Measurements from ENCODE around the gene CCDC39.
A peak's percentile ranks its signal among the peaks of the same experiment; 100 is the strongest.
"Not testable (repeated sequence)": the region's sequence is repeated elsewhere in the genome, so short reads cannot be mapped to it uniquely, and the experiment has no call there.

The CCDC39 gene

GRCh38 chr3:180594631-180595558 is 84.4 kb downstream of the CCDC39 start:
- peak; percentile 13 for TF ChIP-seq CTCF (IDR thresholded peaks at IDR 0.05; ENCODE audit: low read depth, low read length, missing control alignments)
- no peak for DNase-seq (ENCODE audit: extremely low read depth, low read depth)
- H3K4me3 ChIP-seq (replicated peaks; ENCODE audit: low read depth, low read length) = no peak overlapping the region

- H3K4me3 ChIP-seq (replicated peaks; ENCODE audit: low read depth, low read length); DNase-seq (ENCODE audit: extremely low read depth, low read depth): not testable (repeated sequence)
These were observed 85.7 kb downstream of the CCDC39 start for GRCh38 chr3:180593631-180594030.

DNA sequence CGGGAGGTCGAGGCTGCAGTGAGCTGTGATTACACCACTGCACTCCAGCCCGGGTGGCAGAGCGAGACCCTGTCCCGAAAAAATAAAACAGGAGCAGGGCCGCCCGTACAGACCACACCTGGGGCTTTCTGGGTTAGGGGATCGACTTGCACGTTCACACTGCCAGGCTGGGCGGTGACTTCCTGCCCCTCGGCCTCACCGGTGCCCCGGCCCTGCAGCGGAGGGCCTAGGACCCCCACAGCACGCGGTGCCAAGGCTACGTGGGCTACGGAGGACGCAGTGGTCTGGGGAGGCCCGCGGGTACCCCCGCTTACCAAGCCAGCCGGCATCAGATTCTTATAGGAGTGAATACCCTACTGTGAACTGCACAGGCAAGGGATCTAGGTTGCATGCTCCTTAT is 88.9 kb downstream of the CCDC39 start:
- DNase-seq (ENCODE audit: extremely low read depth, low read depth) = no peak
- H3K4me3 ChIP-seq (replicated peaks; ENCODE audit: low read depth, low read length) = no peak overlapping the region
- TF ChIP-seq CTCF (IDR thresholded peaks at IDR 0.05; ENCODE audit: low read depth, low read length, missing control alignments) = no peak

- DNase-seq (ENCODE audit: extremely low read depth, low read depth) = no peak
- TF ChIP-seq CTCF (IDR thresholded peaks at IDR 0.05; ENCODE audit: low read depth, low read length, missing control alignments) = no peak
- H3K4me3 ChIP-seq (replicated peaks; ENCODE audit: low read depth, low read length) = no peak overlapping the region
These were observed 98.4 kb downstream of the CCDC39 start for GRCh38 chr3:180580934-180581333.

DNA sequence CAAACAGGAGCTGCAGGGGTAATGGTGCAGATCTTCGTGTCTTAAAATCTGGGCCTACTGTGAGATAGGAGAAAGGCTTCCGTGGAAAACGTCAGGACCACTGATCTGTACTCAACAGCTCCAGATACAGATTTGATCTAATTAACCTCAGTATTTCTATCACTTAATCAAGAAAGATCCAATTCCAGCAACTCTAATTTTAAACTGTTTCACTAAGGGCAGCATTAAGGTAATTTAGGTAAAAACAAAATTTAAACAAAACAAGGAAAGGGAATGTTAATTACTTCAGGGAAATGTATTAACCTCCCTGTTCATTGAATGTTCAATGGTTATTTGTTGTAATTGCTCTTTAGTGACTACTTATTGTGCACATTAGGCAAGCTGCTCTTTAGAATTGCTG is 103.7 kb downstream of the CCDC39 start:
- DNase-seq (ENCODE audit: extremely low read depth, low read depth) = no peak
- no peak for TF ChIP-seq CTCF (IDR thresholded peaks at IDR 0.05; ENCODE audit: low read depth, low read length, missing control alignments)
- H3K4me3 ChIP-seq (replicated peaks; ENCODE audit: low read depth, low read length) = no peak overlapping the region

DNA sequence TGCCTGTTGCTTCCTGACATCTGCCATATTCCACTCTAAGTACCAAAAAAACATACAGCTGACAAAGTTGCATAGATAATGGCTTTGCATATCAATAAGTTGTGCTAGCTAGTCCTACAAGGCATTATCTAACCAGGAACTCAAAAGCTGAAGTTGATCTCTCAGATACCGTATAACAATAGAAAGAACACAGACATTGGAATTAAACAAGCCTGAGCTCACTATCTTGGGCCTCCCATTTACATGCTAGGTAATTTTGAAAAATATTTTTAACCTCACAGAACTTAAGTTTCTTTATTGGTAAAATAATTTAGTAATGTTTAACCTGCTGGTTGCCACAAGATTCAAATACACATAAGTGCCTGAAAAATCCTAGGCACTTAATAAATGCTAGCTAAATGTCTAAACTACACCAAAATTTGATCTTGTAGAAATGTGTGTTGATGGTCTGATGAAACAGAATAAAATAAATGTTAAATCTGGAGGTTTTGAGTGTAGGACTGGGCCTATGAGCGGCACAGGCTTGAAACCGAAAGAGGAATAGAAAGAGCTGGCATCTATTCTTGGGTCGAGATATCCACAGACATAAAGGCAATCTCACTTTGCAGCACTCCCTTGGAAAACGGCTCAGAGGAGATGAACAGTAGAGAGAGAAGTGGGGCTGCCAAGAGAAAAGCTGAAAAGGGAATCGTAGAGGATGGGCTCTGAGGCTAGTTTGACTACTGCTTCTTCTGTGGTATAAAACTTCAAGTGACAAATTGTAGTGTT is 107.3 kb downstream of the CCDC39 start:
- H3K4me3 ChIP-seq (replicated peaks; ENCODE audit: low read depth, low read length) = no peak overlapping the region
- no peak for DNase-seq (ENCODE audit: extremely low read depth, low read depth)
- no peak for TF ChIP-seq CTCF (IDR thresholded peaks at IDR 0.05; ENCODE audit: low read depth, low read length, missing control alignments)

DNA sequence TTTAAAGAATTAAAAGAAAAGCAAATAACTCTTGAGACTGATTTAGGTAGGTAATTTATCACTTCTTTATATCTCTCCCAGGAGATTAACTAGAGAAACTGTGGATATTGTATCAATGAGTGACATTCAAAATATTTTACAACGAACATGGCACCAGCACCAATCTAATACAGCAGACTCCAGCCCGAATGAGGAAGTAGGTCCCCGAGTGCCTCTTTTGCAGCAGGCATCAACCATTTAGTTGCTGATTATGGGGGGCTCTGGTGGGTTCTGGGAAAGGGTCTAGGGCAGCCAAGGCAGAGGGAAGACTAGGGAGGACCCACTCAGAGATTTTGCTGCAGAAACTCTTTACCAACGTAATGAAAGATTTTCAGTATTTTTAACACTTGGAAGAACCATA is 109.1 kb downstream of the CCDC39 start:
- no peak for TF ChIP-seq CTCF (IDR thresholded peaks at IDR 0.05; ENCODE audit: low read depth, low read length, missing control alignments)
- H3K4me3 ChIP-seq (replicated peaks; ENCODE audit: low read depth, low read length) = no peak overlapping the region
- DNase-seq (ENCODE audit: extremely low read depth, low read depth) = no peak
